Metanephros (tissue), 2 donors: ENCODE measurements around the gene STX8. TPM values are rescaled to one million over a fixed set of nuclear protein-coding genes. Genes with fewer than 3 reads are reported as not detected.

Experiments used
- small RNA-seq: library from RNA; depleted of rRNA; stranded (forward); fragments of <200 nt; gene quantifications from one replicate; pipeline ENCODE3, GENCODE V24; 2014; ENCODE audit warnings: low replicate concordance
- total RNA-seq: library from RNA; depleted of rRNA; stranded (reverse); fragments of >200 nt; gene quantifications from one replicate; pipeline ENCODE4 v1.2.3, GENCODE V29; 2014

Gene STX8, protein sequence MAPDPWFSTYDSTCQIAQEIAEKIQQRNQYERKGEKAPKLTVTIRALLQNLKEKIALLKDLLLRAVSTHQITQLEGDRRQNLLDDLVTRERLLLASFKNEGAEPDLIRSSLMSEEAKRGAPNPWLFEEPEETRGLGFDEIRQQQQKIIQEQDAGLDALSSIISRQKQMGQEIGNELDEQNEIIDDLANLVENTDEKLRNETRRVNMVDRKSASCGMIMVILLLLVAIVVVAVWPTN
- total RNA-seq: 71.1 TPM

DNA sequence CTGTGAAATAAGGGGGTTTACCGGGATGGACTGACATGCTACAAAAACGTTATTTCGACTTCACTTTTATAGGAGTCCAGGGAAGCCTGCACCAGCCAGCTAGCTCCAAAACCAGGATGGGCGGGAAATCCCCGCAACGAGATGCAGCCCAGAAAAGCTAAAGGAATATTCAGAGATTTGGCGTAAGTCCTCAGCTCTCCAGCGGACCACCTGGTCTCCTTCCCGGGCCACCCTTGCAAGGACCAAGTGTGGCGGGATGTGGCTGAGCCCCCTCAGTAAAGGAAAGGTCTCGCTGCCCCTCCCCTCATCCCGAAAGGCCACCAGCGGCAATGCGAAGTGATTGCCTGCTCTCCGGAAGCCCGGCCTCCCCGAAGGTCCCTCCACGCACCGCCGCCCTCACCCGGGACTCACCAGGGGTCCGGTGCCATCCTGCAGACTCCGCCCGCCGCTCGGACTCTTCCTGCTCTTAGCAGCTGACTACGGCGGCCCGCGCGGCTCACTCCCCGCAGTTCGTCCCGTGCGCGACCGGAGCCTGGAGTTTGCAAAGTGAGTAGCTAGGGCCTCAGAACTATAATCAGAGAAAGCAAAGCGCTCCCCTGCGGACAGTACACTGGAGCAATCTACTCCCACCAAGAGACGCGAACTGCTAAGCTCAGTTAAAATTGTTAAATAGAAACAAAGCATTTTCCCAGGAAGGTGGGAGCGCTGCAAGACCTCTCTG lies at the start of gene STX8:
STX8 (minus strand) TSS at position 440 of the 721 bp plus-strand sequence; CDS start at position 428, 12 bp downstream.

DNA sequence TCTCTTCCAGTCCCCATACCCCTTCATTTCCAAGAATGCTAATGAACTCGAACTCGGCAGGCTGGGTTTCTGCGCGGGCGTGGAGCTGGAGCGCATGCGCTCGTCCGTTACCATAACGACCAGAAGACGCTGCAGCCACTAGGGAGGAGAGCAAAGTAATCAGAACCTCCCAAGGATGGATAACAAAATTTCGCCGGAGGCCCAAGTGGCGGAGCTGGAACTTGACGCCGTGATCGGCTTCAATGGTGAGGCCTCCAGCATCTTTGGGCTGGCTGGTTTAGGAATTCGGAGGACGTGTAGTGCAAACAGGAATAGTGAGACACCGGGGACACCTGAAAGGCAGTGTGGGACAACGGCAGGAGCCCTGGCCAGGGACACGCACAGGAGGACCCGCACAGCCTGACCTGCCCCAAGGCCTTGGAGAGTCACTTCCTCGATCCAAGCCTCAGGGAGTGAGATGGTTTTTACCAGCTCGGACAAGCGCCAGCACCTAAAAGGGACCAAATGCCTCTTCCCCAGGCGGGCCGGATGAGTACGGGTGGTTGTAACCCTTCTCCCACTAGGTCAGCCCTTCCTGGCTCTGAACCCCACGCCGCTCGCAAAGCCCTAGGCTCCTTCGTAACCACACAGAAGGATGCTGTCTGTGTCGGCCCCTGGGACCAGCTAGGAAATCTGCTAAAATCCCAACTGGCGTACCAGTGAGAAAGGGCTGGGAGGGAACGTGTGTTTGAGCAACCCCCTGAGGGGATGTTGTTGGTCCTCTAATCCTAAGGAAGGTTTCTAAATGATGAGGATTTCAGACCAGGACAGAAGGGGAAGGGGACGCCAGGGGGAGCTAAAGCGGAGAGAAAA lies 1.1 kb upstream of the STX8 start, which contains the start of gene CFAP52:
CFAP52 (plus strand) TSS at position 122 of the 852 bp plus-strand sequence; CDS start at position 176, 54 bp downstream.

Small RNA genes within 50 kb of the gene (small RNA-seq; reads per million reads assigned to genes)
- not detected for gene AC005695.3

Other genes with a start within 250 kb of the STX8 start
- gene CFAP52, start 822 bp upstream of the STX8 start, total RNA-seq: 1.1 TPM
- gene USP43, start 69.7 kb upstream of the STX8 start, total RNA-seq: 5.3 TPM
- gene DHRS7C, start 215.8 kb upstream of the STX8 start, total RNA-seq: 25.3 TPM
- gene GSG1L2, start 246.3 kb upstream of the STX8 start, total RNA-seq: not detected